OCI-LY7 (cell line): ENCODE results near the gene DGKG.

Experiments
- CTCF ChIP-seq: fragments of 200-600 bp; sonication (generic); conservative IDR thresholded peaks from 2 replicates; pipeline ENCODE4 v1.5.1; 2014; ENCODE audit warnings: mild to moderate bottlenecking, antibody characterized with exemption, low read length, moderate library complexity, mixed read lengths
- EZH2phosphoT487 ChIP-seq: fragments of 200-600 bp; sonication (generic); IDR thresholded peaks from 2 replicates; pipeline ENCODE4 v1.6.1; 2018; ENCODE audit warnings: low read depth, borderline replicate concordance, mild to moderate bottlenecking, mixed run types, antibody characterized with exemption, low read length, moderate library complexity, mixed read lengths

- no peak for TF ChIP-seq CTCF
- no peak for TF ChIP-seq EZH2phosphoT487
These were observed at the start of gene DGKG for GRCh38 chr3:186361762-186362536.
